Middle frontal gyrus (tissue), 1 donor: ENCODE measurements around the gene PLA2R1.

Source experiments
- DNase-seq: peaks from one replicate; pipeline ENCODE4 v3.0.0-alpha.2; 2015; ENCODE audit warnings: low spot score; ENCODE audit errors: extremely low spot score

PLA2R1 gene

GRCh38 chr2:160033732-160034392, 28.6 kb downstream of the PLA2R1 start:
- no peak for DNase-seq

- no peak for DNase-seq
Observed at GRCh38 chr2:160029270-160029628, 33.2 kb downstream of the PLA2R1 start.

- no peak for DNase-seq
Observed at GRCh38 chr2:160028431-160029269, 33.8 kb downstream of the PLA2R1 start.

GRCh38 chr2:160022162-160022561, 40.3 kb downstream of the PLA2R1 start:
- DNase-seq = no peak

GRCh38 chr2:160019374-160020090, 42.9 kb downstream of the PLA2R1 start:
- DNase-seq = no peak

- DNase-seq = no peak
Observed at GRCh38 chr2:160015746-160016145, 46.7 kb downstream of the PLA2R1 start.

- DNase-seq = no peak
Observed at GRCh38 chr2:160014227-160014626, 48.2 kb downstream of the PLA2R1 start.

- DNase-seq = no peak
Observed at GRCh38 chr2:160010361-160011145, 51.9 kb downstream of the PLA2R1 start.

GRCh38 chr2:160007111-160007510, 55.3 kb downstream of the PLA2R1 start:
- DNase-seq = no peak

GRCh38 chr2:160006475-160006874, 55.9 kb downstream of the PLA2R1 start:
- no peak for DNase-seq

GRCh38 chr2:160005908-160006307, 56.5 kb downstream of the PLA2R1 start:
- no peak for DNase-seq

- DNase-seq = no peak
Observed at GRCh38 chr2:160005476-160005875, 56.9 kb downstream of the PLA2R1 start.

- DNase-seq = no peak
Observed at GRCh38 chr2:159998961-159999360, 63.5 kb downstream of the PLA2R1 start.

- DNase-seq = no peak
Observed at GRCh38 chr2:159998243-159998642, 64.2 kb downstream of the PLA2R1 start.

- no peak for DNase-seq
Observed at GRCh38 chr2:159996792-159997546, 65.4 kb downstream of the PLA2R1 start.

GRCh38 chr2:159995038-159995437, 67.4 kb downstream of the PLA2R1 start:
- no peak for DNase-seq

GRCh38 chr2:159989249-159989648, 73.2 kb downstream of the PLA2R1 start:
- DNase-seq = no peak

- DNase-seq = no peak
Observed at GRCh38 chr2:159988412-159988970, 73.9 kb downstream of the PLA2R1 start.

GRCh38 chr2:159987181-159987580, 75.2 kb downstream of the PLA2R1 start:
- DNase-seq = no peak

GRCh38 chr2:159985656-159986055, 76.8 kb downstream of the PLA2R1 start:
- DNase-seq = no peak
